Measurements from ENCODE around the gene FTMT.

DNA sequence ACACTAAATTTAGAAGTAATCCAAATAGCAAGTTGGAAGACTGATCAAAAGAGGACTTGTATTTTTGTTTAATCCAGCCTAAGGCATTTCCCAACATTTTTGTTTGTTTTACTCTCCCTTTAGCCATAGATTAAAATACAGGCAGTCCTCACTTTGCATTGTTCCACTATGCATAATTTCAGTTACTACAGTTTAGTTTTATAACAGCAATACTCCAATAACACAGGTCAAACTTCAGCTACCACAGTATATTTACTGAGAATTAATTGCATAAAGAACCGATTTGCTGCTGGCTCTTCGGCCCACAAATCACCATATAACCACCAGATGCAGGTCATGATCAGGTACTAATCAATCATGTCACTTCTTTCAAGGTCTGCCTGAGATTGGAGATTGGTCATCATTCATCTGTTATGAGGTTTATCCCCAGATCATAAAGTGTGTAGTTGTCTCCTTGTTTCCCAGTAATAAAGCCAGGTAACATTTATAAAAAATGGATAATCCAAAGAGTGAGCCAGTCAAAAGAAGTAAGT lies 12.1 kb downstream of the FTMT start:
- TF ChIP-seq, protein P1, sequence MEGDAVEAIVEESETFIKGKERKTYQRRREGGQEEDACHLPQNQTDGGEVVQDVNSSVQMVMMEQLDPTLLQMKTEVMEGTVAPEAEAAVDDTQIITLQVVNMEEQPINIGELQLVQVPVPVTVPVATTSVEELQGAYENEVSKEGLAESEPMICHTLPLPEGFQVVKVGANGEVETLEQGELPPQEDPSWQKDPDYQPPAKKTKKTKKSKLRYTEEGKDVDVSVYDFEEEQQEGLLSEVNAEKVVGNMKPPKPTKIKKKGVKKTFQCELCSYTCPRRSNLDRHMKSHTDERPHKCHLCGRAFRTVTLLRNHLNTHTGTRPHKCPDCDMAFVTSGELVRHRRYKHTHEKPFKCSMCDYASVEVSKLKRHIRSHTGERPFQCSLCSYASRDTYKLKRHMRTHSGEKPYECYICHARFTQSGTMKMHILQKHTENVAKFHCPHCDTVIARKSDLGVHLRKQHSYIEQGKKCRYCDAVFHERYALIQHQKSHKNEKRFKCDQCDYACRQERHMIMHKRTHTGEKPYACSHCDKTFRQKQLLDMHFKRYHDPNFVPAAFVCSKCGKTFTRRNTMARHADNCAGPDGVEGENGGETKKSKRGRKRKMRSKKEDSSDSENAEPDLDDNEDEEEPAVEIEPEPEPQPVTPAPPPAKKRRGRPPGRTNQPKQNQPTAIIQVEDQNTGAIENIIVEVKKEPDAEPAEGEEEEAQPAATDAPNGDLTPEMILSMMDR (conservative IDR thresholded peaks at IDR 0.05; ENCODE audit: low read length): no peak
- no peak for TF ChIP-seq EZH2phosphoT487 (IDR thresholded peaks at IDR 0.05; ENCODE audit: borderline replicate concordance, low read depth, low read length)
